ENCODE results near the gene PPP1R26. TPM values are rescaled to one million over a fixed set of nuclear protein-coding genes. Genes with fewer than 3 reads are reported as not detected.

Gene PPP1R26
- total and polyA plus RNA-seq, 2 of the 8 experiments (the other 6 are each of a cell fraction or from before 2014, with no cell fraction given) = 9.8 to 32.7 TPM

- no peak for TF ChIP-seq TAF7 (optimal IDR thresholded peaks at IDR 0.05; ENCODE audit: borderline replicate concordance, low read depth, low read length)
- no peak for TF ChIP-seq CREB1 (IDR thresholded peaks at IDR 0.05)
- TF ChIP-seq POLR2AphosphoS5 (IDR thresholded peaks at IDR 0.05; ENCODE audit: low read depth, low read length) = no peak
- TF ChIP-seq CBX5 (IDR thresholded peaks at IDR 0.05; ENCODE audit: low read depth, low read length) = no peak
- no peak for TF ChIP-seq USF2 (IDR thresholded peaks at IDR 0.05; ENCODE audit: low read length)
These were observed 29.9 kb downstream of the PPP1R26 start (continued) for GRCh38 chr9:135509458-135509857.
